Sigmoid colon (tissue), 3 donors: ENCODE results near the gene NTNG2.

ENCODE experiments used
- POLR2A ChIP-seq, 2 donors: fragments of 450-650 bp; IDR thresholded peaks; one replicate each; pipeline ENCODE4 v1.6.1; 2016; ENCODE audit warnings: antibody characterized with exemption in 2 of 2, mild to moderate bottlenecking in 2 of 2, moderate library complexity in 2 of 2
- TF ChIP-seq, protein P1 (sequence below), 4 experiments: fragments of 450-650 bp in 3 of 4; fragments of 200-600 bp in 1 of 4; IDR thresholded peaks; one replicate each; pipeline ENCODE4 v1.5.1; 2016 to 2019; ENCODE audit warnings: antibody characterized with exemption in 4 of 4, mild to moderate bottlenecking in 3 of 4, moderate library complexity in 2 of 4

DNA sequence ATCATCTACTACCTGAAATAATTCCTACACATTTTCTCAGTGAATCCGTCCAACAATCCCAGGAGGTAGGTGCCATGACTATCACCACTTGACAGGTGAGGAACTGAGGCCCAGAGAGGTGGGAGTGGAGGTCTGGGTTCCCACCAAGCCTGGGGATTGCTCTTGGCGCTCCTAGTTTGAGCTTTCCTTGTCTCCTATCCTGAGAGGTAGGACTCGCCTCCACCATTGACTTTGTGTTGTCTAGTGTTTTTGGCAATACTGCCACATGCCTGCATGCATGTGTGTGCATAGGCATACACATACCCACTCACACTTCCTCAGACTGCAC is 6.3 kb upstream of the NTNG2 start:
- TF ChIP-seq, protein P1, sequence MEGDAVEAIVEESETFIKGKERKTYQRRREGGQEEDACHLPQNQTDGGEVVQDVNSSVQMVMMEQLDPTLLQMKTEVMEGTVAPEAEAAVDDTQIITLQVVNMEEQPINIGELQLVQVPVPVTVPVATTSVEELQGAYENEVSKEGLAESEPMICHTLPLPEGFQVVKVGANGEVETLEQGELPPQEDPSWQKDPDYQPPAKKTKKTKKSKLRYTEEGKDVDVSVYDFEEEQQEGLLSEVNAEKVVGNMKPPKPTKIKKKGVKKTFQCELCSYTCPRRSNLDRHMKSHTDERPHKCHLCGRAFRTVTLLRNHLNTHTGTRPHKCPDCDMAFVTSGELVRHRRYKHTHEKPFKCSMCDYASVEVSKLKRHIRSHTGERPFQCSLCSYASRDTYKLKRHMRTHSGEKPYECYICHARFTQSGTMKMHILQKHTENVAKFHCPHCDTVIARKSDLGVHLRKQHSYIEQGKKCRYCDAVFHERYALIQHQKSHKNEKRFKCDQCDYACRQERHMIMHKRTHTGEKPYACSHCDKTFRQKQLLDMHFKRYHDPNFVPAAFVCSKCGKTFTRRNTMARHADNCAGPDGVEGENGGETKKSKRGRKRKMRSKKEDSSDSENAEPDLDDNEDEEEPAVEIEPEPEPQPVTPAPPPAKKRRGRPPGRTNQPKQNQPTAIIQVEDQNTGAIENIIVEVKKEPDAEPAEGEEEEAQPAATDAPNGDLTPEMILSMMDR (IDR thresholded peaks at IDR 0.05) = no peak
- TF ChIP-seq POLR2A (IDR thresholded peaks at IDR 0.05) = no peak
